ENCODE results near the gene CNR2.

GRCh38 chr1:23924601-23925000 is 11.4 kb upstream of the CNR2 start:
- TF ChIP-seq CTCF (IDR thresholded peaks at IDR 0.05): no peak
- no peak for TF ChIP-seq POLR2A (IDR thresholded peaks at IDR 0.05)

Measured in body of pancreas (tissue), 4 donors.